GM18511 (cell line): Measurements from ENCODE around the gene GOLGA1.

Source experiments
- ATAC-seq: cut with Tn5 transposase; IDR thresholded peaks from one replicate; pipeline ENCODE4 v1.9.1; 2021; ENCODE audit warnings: mild to moderate bottlenecking, moderate library complexity; ENCODE audit not compliant: unreplicated experiment

The GOLGA1 gene

DNA sequence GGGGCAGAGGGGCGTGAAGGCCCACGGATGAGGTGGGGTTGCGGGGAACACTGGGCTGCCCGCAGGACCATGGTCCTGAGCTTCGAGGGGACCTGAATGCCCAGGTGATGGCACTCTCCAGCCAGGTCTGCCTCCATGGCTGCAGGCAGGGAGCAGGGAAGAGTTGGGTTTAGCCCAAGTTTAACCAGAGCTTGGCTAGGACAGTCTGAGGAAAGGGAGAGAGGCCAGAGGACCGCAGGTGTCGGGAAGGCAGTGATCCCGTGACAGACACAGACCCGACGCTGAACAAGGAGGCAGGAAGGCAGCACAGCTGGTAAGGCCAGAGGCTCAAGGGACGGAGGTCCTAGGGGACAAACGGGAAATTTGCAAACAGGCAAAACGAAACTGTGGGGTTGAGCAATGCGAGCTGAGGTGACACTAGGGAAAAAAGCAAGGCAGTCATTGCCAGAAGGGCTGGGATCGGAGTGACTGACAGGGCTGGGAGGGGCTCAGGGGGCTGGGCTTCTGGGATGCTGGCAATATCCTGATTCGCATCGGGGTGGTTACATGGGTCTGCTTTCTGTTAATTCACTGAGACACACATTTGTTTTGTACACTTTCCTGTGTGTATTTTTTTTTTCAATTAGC lies 53.9 kb downstream of the GOLGA1 start:
- no peak for ATAC-seq

DNA sequence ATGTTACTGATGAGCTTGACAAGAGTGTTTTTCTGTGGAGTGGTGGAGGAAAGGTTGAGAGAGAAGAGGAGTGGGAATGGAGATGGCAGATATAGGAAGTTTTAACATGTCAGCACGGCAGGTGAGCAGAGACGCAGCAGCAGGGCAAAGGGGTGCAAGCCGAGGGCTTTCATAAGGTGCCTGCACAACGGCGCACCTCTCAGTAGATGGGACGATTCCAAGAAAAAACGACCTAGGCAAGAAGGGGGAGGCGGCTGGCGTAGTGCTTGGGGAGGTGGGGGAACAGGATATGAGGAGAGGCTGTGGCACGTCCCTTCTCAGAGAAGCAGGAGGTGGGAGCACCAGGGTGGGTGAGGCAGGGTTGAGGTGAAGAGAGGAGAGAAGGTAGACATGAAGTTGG lies 54.4 kb downstream of the GOLGA1 start:
- ATAC-seq, result no peak

DNA sequence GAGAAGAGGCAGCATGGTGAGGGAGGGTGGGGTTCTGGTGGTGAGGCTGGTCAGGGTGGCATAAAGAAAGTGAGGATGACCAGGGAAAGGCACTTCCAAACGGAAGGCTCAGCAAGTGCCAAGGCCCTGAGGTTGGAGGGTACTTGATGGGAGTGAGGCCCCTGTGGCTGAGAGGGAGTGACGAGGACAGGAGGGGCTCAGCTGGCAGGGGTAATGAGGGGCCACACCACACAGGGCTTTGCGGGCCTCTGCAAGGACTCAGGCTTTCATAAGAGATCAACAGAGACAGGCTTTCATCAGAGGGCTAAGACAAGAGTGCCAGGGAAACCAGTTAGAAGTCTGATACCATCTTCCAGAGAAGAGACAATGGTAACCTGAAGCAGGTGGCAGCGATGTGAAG lies 55.3 kb downstream of the GOLGA1 start:
- no peak for ATAC-seq

DNA sequence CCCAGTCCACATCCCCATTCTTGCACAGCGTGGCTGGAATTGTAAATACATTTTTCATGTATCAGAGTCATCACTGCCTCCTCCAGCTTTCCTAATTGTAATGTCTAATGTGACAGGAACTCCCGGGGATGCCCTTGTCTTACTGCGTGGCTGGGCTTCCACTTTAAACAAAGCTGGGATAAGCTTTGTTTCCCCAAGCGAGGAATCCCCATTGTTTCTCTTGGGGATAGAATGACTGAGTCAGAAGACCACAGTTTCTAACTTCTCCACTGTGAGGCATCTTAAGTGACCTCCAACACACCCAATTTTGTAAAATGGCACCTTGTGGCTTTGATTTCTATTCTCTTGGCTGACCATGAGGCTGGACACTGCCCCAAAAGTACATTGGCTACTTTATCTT lies 56.5 kb downstream of the GOLGA1 start:
- no peak for ATAC-seq

DNA sequence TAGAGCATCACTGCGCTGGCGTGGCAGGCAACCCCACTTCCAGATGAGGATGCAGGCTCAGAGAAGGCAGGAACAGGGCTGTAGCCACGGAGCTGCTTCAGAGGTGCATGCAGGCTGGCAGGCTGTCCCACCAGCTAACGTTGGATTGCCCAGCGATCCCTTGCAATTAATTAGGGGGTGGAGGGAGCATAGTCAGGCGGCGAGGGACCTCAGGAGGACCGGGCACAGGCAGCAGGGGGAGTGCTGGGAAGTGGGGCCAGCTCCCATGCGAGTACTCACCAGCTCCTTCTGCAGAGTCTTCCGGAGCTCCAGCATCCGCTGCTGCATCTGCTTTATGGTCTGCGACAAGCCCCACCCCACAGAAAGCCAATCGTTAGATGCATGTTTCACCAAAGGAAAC lies 58.7 kb downstream of the GOLGA1 start:
- ATAC-seq, result no peak

DNA sequence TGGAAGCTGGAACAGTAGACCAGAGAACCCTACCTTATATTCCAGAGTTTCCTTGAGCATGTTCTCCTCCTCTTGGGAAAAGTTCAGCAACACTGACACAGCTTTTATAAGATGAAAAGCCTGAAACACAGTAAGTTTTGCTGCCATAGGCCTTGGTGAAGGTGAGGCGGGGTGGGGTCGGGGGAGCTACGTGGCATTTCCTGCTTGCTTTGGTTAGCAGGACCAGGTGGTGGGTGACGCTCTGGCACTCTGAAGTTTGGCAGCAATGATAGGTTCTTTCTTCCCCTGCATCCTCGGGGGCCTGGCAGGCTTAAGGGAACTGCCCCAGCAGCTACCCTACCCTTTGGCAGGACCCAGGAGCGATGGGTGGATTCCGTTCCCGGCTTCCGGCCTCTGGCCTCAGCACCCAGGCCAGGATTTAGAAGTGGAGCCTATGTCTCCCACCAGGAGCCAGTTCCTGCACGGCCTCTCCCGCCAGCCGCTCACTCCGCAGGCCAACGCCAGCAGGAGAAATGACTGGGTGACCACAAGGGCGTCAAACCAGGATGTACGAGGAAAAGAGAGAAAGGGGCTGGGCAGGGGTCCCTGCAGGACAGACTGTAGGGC lies 59.6 kb downstream of the GOLGA1 start:
- ATAC-seq, result no peak

DNA sequence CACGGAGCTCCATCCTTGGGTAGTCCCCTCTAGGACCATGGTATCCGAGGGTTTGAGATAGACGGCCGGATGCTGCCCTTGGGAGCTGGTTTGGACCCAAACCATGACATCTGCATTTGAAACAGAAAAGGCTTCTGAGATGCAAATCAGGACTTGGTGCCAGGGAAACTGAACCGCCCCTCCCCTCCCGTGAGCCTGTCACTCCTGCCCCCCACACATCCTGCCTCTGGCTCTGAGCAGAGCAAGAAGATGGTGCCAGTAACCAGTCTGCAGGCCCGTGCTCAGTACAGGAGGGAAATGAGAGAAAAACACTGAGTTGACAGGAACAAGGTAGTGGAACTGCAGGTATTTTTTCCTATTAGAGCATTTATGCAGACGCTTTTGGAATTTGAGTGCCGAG lies 60.4 kb downstream of the GOLGA1 start:
- no peak for ATAC-seq

DNA sequence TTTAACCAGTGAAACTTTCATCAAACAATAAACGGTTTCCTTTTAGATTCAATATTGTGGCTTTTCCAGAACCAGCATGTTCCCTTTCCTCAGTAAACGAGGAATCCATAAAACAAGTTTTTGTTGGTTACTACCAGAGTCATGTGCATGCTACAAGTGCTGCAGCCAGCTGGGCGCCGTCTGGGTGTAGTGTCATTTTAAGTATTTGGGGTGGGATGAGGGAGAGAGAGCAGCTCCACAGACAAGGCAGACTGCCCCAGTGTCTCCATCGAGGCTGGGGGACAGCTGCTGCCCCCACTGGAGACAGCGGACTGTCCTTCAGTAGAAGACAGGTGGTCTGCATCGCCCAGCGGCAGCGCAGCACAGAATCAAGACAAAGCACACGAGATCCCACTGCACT lies 61.7 kb downstream of the GOLGA1 start:
- no peak for ATAC-seq

DNA sequence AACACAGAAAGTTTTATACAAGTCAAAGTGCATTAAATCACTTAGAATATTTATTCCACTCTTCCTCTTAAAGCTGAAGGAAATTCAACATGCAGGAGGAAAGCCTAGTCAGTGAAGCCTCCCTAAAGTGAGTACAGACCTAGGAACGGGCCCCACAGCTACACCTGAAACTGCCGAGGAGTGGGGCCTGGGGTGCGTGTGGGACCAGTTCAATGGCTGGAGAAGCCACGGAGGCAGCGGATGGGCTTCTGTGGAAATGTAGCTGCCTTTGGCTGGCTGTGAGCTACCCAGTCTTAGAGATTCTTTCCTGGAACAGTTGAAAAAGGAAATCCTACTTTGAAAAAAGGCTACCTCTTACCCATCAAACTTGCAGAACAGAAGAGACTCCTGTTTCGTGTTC lies 62.4 kb downstream of the GOLGA1 start:
- no peak for ATAC-seq

DNA sequence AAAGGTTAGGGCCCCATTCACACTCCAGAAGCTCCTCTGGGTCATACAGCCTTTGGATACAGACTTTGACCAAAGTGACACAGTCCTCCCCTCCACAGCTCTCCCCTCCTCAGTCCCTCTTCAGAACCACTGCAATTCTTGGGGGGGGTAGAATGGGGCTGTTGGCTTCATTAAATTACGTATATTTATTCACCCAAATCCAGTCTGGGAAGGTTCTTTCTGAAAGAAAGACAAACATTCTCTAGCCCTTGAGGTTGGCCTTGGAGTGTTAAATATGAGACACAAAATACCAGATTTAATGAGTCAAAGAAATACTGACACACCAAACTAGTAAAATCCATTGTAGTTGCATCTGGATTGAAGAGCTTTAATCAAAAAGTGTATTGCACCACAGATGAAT lies 62.9 kb downstream of the GOLGA1 start:
- ATAC-seq, result no peak

DNA sequence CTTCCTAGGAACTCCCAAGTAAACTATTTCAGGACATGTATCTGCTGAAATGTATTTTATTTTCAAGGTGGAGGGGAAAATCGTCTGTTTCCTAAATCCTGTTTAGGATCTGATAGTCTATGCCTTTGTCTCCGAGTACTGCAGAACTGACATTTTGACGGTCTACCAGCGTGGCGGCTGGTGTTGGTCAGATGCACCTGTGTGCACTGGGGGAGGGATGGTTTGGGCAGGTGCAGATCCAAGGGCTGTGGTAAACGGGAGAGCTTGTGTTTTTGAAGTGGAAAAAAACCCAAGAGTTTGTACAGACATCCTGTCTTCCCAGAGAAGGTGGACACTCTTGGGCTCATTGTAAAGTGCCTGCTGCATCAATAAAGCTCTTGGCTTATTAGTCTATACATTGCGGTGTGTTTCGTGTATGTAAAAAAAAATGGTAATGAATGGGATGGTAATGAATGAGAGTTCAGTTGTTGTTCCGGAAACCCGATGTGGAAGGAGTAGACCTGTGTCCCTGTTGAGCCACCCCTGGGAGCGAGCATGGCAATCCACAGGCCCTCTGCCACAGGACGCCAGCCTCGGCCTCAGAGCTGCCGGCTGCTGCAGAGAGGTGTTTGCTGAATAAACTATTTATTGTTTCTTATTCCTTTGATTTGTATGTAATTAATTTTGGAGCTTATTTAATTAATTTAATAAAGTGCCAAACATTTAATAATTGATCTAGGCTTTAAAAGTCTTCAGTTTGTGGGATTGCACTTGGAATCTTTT lies 63.7 kb downstream of the GOLGA1 start:
- ATAC-seq, result no peak

DNA sequence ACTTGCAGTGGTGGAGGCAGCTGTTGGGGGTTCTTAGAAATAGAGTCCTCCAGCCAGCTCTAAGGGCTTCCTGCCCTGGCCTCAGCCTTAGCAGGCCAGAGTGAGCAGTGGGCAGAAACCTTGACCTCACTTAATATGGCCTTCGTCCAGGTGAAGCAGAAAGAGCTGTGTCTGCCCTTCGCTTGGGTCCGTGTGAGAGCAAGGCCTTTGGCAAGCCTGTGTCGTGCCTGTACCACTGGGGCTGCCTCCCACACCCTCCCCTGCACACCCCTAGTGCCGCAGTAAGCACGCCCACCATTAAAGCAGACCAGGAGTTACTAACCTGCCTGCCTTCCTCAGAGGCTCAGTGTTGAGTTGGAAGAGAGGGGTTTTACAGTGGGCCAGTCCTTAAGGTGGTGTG lies 65.4 kb downstream of the GOLGA1 start:
- ATAC-seq, result no peak

DNA sequence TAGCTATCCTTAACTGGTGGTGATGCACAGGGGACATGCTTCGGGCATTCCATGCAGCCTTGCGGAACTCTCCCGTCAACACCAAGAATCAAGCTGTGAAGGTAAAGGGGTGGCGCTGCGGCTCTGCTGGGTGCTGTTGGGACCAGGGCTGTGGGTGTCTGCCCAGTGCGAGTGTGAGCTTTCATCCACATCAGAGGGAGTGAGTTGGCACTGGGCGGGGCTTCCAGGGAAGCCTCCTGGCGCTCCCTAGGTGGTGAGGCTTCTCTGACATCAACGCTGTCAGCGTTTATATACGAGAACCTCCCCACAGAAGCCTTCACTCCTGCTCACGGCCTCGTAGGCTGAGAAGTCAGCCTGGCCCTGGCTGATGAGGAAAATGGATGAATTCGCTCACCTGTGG lies 67.2 kb downstream of the GOLGA1 start:
- no peak for ATAC-seq

DNA sequence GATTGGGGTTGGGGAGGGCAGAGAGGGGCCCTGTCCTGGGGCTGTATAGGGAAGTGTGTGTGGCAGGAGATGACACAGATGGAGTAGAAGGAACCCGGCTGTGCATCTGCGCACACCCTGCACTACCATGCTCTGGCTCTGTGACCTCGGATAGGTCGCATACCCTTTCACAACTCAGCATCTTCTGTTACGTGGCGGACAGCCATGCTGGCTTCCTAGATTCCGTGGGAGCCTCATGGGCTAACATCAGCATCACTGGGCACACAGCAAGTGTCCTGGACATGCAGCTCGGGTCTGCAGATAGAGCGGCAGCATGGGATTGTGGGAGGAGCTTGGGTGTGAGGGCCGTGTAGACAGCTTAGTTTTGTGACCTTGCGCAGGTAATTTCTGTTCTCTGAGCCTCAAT lies 69.7 kb downstream of the GOLGA1 start:
- no peak for ATAC-seq

DNA sequence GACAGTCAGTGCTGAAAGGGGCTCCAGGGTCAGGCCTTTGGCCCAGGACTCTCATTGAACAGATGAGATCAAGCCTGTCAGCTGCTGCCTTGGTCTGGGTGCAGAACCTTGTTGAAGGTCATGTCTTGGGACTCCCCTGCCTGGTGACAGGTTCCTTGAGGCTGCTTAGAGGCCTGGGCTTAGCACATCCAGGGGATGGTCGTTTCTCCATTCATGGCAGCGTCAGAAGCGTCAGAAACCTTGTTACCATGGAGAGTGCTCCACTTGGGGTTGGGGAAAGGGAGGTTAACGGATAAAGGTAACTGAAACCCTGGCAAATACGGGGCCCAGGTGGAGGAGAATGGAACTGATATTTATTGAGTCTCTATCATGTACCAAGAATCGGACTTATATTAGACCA lies 70.2 kb downstream of the GOLGA1 start:
- no peak for ATAC-seq

DNA sequence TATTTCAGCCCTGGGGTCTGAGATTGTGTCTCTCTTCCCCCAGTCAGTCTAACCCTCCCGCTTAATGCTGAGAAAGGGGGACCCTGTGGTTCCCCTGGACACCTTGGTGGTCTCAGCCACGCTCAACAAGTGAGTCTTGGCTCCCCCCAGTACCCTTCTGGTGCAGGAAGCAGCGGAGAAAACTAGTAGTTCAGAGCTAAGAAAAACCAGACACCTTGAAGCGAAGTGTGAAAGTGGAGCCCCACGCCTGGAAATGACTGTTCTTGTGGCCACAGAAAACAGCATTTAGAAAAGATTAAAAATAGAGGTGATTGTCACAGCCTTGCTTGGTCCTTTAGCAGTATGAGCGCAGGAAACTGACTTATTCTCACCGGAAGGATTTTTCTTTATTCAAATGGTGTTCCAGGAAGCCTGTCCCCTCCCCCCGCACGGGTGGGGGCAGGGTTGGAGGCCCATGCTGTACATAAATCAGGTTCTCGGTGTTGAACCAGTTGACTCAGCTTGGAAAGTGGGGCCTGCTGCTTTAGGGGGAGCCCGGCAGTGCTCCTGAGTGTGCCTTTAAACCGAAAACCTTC lies 70.8 kb downstream of the GOLGA1 start:
- peak; percentile 61 for ATAC-seq

DNA sequence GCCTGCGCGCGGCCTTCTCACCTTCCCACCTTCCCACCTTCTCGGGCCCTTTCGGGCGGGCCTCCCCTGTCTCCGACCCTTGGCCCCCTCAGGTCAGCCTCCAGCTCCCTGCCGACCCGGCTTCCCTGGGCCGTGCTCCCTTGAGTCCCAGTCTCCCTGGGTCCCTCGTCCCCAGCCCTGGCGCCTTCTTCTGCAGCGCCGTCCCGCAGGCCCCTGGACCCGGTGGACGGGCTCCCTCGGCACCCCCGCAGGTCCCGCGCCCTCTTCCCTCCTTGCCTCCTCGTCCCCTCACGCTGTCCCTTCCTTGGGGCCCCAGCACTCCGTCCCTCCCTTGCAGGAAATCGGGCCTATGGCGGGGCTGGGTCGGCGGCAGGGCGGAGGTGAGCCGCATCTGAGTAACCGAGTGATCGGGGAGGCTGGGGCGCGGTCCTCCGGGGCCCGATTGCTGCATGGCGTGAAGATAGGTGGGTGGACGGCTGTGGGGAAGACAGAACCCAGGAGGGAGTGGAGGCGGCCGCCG lies 71.4 kb downstream of the GOLGA1 start:
- ATAC-seq, result peak; percentile 9

DNA sequence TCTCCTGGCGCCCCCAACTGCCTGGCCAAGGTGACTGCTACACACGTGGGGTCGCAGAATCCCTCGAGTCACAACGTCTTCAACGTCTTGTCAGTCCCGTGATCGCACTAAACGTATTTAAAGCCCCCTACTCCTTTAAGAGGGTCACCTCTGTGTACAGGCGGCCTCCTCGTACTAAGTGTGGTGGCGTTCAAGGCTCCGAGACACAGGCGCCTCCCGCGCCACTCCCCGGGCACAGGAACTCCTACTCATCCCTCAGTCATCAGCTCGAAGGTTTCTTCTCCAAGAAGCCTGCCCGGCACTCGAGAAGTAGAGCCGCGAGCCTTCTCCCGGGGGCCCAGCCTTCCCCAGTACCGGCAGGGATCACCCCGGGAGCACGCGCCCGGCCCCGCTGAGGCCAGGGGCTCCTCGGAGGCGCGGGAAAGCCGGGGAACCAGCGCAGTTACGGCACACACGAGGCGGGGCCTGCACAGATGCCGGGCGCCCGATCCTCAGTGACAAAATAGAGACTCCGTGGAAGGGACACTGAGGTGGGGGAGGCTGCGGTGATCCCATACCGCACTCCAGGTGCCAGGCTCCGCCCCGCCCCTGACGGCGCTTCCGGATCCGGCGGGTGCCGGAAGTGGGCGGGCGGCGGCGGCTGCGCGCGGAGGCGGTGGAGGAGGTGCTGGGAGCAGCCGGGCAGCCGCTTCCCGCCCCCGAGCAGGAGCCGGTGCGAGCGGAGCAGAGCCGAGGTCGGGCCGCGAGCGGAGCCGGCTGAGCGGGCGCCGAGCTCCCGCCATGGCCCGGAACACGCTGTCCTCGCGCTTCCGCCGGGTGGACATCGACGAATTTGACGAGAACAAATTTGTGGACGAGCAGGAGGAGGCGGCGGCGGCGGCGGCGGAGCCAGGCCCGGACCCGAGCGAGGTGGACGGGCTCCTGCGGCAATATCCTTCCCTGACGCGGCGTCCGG lies 72.1 kb downstream of the GOLGA1 start:
- peak; percentile 62 for ATAC-seq

DNA sequence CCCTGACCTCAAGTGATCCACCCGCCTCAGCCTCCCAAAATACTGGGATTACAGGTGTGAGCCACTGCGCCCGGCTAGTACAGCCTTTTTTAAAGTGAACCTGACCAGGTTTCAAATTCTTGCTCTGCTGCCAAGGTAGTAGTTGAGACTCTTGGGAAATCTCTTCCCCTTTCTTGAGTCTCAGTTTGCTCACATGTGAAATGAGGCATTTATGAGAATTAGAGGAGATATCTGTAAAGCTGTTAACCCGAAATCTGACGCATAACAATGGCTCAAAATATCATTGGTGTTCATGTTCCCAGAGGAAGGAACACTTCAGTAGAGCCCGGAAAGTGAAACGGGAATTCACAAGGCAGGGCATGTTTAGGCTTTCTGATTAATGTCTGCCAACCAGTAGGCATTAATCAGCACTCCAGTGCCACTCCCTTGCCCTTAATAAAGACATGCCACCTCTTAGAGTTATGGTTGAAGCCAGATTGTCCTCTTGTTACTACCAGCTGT lies 77.5 kb downstream of the GOLGA1 start:
- no peak for ATAC-seq
